AG09319 (cell line): ENCODE measurements around the gene DEFB121.

Source experiments
- DNase-seq: peaks from one replicate; pipeline ENCODE4 v3.0.0-alpha.2; 2010; ENCODE audit warnings: low read depth; ENCODE audit errors: extremely low read depth
- CTCF ChIP-seq: IDR thresholded peaks from 2 replicates; pipeline ENCODE4 v1.5.1; 2011; ENCODE audit warnings: low read depth, mild to moderate bottlenecking, inconsistent platforms, low read length, moderate library complexity

Gene DEFB121

GRCh38 chr20:31406115-31406514, at the start of gene DEFB121:
TSS of gene DEFB121 (minus strand) at chr20:31406215. CDS start at chr20:31406152, 63 bp downstream.
- DNase-seq: no peak
- no peak for TF ChIP-seq CTCF

- no peak for DNase-seq
- TF ChIP-seq CTCF: no peak
These were observed 48.3 kb upstream of the DEFB121 start for GRCh38 chr20:31454361-31454760.

- no peak for TF ChIP-seq CTCF
- DNase-seq: no peak
These were observed 46.6 kb upstream of the DEFB121 start for GRCh38 chr20:31452575-31452974.

GRCh38 chr20:31449511-31450414, 43.7 kb upstream of the DEFB121 start:
- TF ChIP-seq CTCF: no peak
- no peak for DNase-seq

- TF ChIP-seq CTCF: no peak
- no peak for DNase-seq
These were observed 40.2 kb upstream of the DEFB121 start for GRCh38 chr20:31446084-31446819.

- no peak; the same call in none of the 2 replicates for TF ChIP-seq CTCF
- no peak for DNase-seq
These were observed 34.1 kb upstream of the DEFB121 start, which contains the start of gene DEFB123 for GRCh38 chr20:31440012-31440659. TSS of gene DEFB123 (plus strand) at chr20:31440632. CDS start at chr20:31440699, 67 bp downstream.
